ENCODE data around the gene IGFBP7. TPM values are rescaled to one million over a fixed set of nuclear protein-coding genes. Genes with fewer than 3 reads are reported as not detected.

The IGFBP7 gene
- total and polyA plus RNA-seq, 4 donors: 60.5 to 216 (median 205) TPM

- no peak for TF ChIP-seq REST (IDR thresholded peaks at IDR 0.05)
- TF ChIP-seq SP1 (IDR thresholded peaks at IDR 0.05): no peak
Observed at GRCh38 chr4:57157596-57158137, 47.5 kb upstream of the IGFBP7 start (continued).

GRCh38 chr4:57156242-57156990 is 46.2 kb upstream of the IGFBP7 start:
- DNase-seq (ENCODE audit: low spot score): no peak
- Histone ChIP-seq H3K9me3 (ENCODE audit: control insufficient read depth in 4 of 4, low read length in 3 of 4) (no peaks in the 10 kb centered on the region), H3K36me3 (ENCODE audit: control insufficient read depth in 4 of 4, insufficient read depth in 3 of 4, low read depth in 1 of 4, low read length in 3 of 4) (no peaks in the 10 kb centered on the region), H3K4me3 (ENCODE audit: low read depth in 1 of 3, low read length in 3 of 3) (no peak overlapping the region), H3K27ac (ENCODE audit: low read depth in 1 of 2, low read length in 2 of 2) (no peak overlapping the region), H3K27me3 (ENCODE audit: control insufficient read depth in 4 of 4, insufficient read depth in 4 of 4, low read length in 3 of 4) (peaks cover 0 to 3% (median 0%) of the 10 kb centered on the region in 4 donors), H3K9ac (ENCODE audit: low read depth in 1 of 2, low read length in 2 of 2) (no peak overlapping the region), H3K4me1 (ENCODE audit: control insufficient read depth in 4 of 4, insufficient read depth in 4 of 4, low read length in 3 of 4) (no peaks in the 10 kb centered on the region)
- 63% methylated on average over 7 of the region's 7 CpGs for WGBS
- TF ChIP-seq ZBTB33 (IDR thresholded peaks at IDR 0.05) (no peak), JUND (IDR thresholded peaks at IDR 0.05) (no peak), YY1 (IDR thresholded peaks at IDR 0.05) (no peak), GABPA (IDR thresholded peaks at IDR 0.05 in 1 of 2, conservative IDR thresholded peaks at IDR 0.05 in 1 of 2) (no peak), TAF1 (conservative IDR thresholded peaks at IDR 0.05) (no peak), EGR1 (IDR thresholded peaks at IDR 0.05; ENCODE audit: low read depth in 2 of 2) (no peak), HNF4G (IDR thresholded peaks at IDR 0.05) (no peak)

- no peaks in the 10 kb centered on the region for H3K36me3 ChIP-seq (ENCODE audit: control insufficient read depth in 4 of 4, insufficient read depth in 3 of 4, low read depth in 1 of 4, low read length in 3 of 4)
- no peak for DNase-seq (ENCODE audit: low spot score)
- no peaks in the 10 kb centered on the region for H3K9me3 ChIP-seq (ENCODE audit: control insufficient read depth in 4 of 4, low read length in 3 of 4)
- no peak overlapping the region for H3K27ac ChIP-seq (ENCODE audit: low read depth in 1 of 2, low read length in 2 of 2)
- H3K27me3 ChIP-seq (ENCODE audit: control insufficient read depth in 4 of 4, insufficient read depth in 4 of 4, low read length in 3 of 4): peaks cover 0 to 4% (median 1%) of the 10 kb centered on the region in 4 donors
- 64% methylated on average over 3 of the region's 3 CpGs for WGBS
- H3K4me3 ChIP-seq (ENCODE audit: low read depth in 1 of 3, low read length in 3 of 3): no peak overlapping the region
- no peaks in the 10 kb centered on the region for H3K4me1 ChIP-seq (ENCODE audit: control insufficient read depth in 4 of 4, insufficient read depth in 4 of 4, low read length in 3 of 4)
- no peak overlapping the region for H3K9ac ChIP-seq (ENCODE audit: low read depth in 1 of 2, low read length in 2 of 2)
- TF ChIP-seq REST (IDR thresholded peaks at IDR 0.05) (no peak), SP1 (IDR thresholded peaks at IDR 0.05) (no peak), YY1 (IDR thresholded peaks at IDR 0.05) (no peak), EGR1 (IDR thresholded peaks at IDR 0.05; ENCODE audit: low read depth in 2 of 2) (no peak), ZBTB33 (IDR thresholded peaks at IDR 0.05) (no peak), GABPA (IDR thresholded peaks at IDR 0.05 in 1 of 2, conservative IDR thresholded peaks at IDR 0.05 in 1 of 2) (no peak), CTCF (IDR thresholded peaks at IDR 0.05; ENCODE audit: low read depth, low read length, missing input control) (no peak), HNF4G (IDR thresholded peaks at IDR 0.05) (no peak), RXRA (IDR thresholded peaks at IDR 0.05) (no peak), RAD21 (IDR thresholded peaks at IDR 0.05) (no peak), FOXA2 (IDR thresholded peaks at IDR 0.05) (no peak), TAF1 (conservative IDR thresholded peaks at IDR 0.05) (no peak), ATF3 (IDR thresholded peaks at IDR 0.05) (no peak)
Observed at GRCh38 chr4:57154926-57155325, 44.7 kb upstream of the IGFBP7 start.

Measured in liver (tissue), 9 donors.